Measurements from ENCODE around the gene ZBTB46.
A peak's percentile ranks its signal among the peaks of the same experiment; 100 is the strongest.

Gene ZBTB46

GRCh38 chr20:63697357-63697867, 133.7 kb downstream of the ZBTB46 start:
- no peak overlapping the region for H3K4me3 ChIP-seq (ENCODE audit: low read length)
- DNase-seq (ENCODE audit: low read depth), result no peak

GRCh38 chr20:63696628-63697356, 134.3 kb downstream of the ZBTB46 start, which contains the start of gene TNFRSF6B:
TNFRSF6B (plus strand) TSS chr20:63696652; CDS start chr20:63696768, 116 bp downstream.
- H3K4me3 ChIP-seq (ENCODE audit: low read length), result peak within 1 kb of the TSS; percentile 22
- TF ChIP-seq CTCF (IDR thresholded peaks at IDR 0.05; ENCODE audit: insufficient read depth, low read depth, low read length, missing control alignments), result no peak
- DNase-seq (ENCODE audit: low read depth), result peak; percentile 28

More at GRCh38 chr20:63697357-63697867, 133.7 kb downstream of the ZBTB46 start:
- TF ChIP-seq CTCF (IDR thresholded peaks at IDR 0.05; ENCODE audit: insufficient read depth, low read depth, low read length, missing control alignments), result no peak

GRCh38 chr20:63696306-63696627, 134.8 kb downstream of the ZBTB46 start:
- peak; percentile 75 for DNase-seq (ENCODE audit: low read depth)
- no peak overlapping the region for H3K4me3 ChIP-seq (ENCODE audit: low read length)
- TF ChIP-seq CTCF (IDR thresholded peaks at IDR 0.05; ENCODE audit: insufficient read depth, low read depth, low read length, missing control alignments), result no peak

- TF ChIP-seq CTCF (IDR thresholded peaks at IDR 0.05; ENCODE audit: insufficient read depth, low read depth, low read length, missing control alignments), result no peak
- no peak overlapping the region for H3K4me3 ChIP-seq (ENCODE audit: low read length)
Observed at GRCh38 chr20:63695424-63696305, 135.4 kb downstream of the ZBTB46 start.

GRCh38 chr20:63694584-63695423, 136.3 kb downstream of the ZBTB46 start:
- TF ChIP-seq CTCF (IDR thresholded peaks at IDR 0.05; ENCODE audit: insufficient read depth, low read depth, low read length, missing control alignments), result no peak
- no peak overlapping the region for H3K4me3 ChIP-seq (ENCODE audit: low read length)
- peak; percentile 39 for DNase-seq (ENCODE audit: low read depth)

More at GRCh38 chr20:63695424-63696305, 135.4 kb downstream of the ZBTB46 start:
- no peak for DNase-seq (ENCODE audit: low read depth)
